GM12874 (cell line): ENCODE results near the gene SERINC2.

Experiments
- TF ChIP-seq, protein P1 (sequence below): IDR thresholded peaks from 2 replicates; pipeline ENCODE4 v1.5.1; 2011; ENCODE audit warnings: low read depth, mild to moderate bottlenecking, control low read depth, low read length, moderate library complexity; ENCODE audit not compliant: insufficient read depth

Gene SERINC2

DNA sequence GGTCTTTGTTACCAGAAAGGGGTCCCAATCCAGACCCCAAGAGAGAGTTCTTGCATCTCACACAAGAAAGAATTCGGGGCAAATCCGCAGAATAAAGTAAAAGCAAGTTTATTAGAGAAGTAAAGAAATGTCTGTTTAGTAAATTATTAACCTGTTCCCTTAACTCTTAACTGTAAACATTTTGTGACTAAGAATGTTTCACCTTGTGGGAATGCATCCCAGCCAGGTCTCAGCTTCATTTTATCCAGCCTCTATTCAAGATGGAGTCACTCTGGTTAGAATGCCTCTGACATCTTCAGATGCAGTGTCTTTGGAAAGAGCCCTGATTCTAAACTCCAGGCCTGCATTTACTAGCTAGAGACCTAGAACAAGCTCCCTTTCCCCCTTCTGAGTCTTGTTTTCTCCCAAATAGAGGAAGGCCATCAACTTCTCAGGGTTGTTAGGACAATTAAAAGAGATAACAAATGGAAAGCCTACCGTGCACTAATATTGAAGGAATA, 35.6 kb upstream of the SERINC2 start:
- TF ChIP-seq, protein P1, sequence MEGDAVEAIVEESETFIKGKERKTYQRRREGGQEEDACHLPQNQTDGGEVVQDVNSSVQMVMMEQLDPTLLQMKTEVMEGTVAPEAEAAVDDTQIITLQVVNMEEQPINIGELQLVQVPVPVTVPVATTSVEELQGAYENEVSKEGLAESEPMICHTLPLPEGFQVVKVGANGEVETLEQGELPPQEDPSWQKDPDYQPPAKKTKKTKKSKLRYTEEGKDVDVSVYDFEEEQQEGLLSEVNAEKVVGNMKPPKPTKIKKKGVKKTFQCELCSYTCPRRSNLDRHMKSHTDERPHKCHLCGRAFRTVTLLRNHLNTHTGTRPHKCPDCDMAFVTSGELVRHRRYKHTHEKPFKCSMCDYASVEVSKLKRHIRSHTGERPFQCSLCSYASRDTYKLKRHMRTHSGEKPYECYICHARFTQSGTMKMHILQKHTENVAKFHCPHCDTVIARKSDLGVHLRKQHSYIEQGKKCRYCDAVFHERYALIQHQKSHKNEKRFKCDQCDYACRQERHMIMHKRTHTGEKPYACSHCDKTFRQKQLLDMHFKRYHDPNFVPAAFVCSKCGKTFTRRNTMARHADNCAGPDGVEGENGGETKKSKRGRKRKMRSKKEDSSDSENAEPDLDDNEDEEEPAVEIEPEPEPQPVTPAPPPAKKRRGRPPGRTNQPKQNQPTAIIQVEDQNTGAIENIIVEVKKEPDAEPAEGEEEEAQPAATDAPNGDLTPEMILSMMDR, result no peak

DNA sequence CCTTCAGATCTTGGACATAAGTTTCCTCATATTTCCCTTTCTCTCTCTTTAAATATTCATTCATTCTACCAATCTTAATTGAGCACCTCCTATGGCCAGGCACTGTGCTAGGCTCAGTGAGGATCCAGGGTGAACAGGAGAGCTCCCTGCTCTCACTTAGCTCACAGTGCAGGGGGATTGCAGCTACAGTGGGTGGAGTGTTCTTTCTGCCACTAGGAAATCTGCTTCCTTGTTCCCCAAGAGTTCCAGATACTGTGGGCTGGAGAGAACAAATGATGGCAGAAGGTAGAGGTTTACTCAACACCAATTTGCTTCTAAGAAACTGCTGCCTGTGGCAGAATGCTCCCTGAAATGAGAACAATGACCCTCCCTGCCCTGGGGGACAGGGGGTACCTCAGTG, 35.0 kb upstream of the SERINC2 start:
- TF ChIP-seq, protein P1, result no peak

DNA sequence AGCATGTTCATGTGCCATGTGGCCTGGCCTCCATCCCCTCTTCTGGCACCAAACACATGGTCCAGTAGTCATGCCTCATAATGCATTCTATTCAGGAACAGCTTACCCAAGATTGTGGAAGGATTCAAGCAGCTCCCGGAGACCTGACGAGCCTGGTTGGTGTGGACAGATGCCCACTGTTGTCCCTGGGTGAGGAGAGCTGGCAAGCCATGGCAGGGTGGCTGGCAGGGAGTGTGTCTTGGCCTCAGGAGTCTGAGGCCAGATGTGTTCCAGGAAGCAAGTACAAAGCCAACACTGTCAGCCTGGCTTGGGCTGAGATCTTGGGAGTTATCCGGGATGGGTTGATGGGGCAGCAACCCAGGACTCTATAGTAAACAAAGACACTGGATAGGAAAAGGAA, 32.8 kb upstream of the SERINC2 start:
- TF ChIP-seq, protein P1, result no peak

DNA sequence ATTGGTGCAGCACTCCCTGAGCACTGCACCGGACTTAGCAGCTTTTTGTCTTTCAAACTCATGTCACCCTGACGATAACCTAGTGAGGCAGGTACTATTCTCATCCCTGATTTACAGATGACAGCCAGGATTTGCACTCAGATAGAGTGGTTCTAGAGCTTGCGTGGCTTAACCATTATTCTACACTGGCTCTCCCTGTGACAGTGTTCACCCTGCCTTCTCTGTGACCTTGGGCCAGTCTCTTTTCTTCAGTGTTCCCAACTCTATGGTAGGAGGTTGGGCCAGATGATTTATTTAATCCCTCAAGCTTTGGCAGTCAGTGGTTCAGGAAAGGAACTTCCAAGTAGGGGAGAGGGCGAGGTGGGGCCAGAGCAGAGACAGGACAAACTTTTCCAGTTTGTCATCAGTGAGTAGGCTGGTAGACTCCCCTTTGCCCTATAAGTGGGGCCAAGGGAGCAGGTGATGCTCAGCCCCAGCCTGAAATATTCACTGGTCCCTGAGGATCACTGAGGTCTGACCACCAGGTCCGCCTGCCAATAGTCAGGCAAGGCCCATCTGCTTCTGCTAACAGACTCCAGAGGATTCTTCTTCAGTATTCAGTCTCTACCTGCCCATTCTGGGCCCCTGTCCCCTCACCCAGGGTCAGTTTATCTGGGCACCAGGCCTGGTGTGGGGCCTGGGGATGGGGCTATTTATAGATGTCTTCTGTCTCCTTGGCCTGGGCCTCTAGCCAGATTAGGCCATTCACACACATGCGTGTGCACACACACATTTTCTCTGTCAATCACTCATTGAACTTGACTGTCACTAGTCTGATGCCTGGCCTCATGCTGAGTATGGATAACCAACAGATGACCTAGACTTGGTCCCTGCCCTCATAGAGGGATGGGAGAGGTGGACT, 31.4 kb upstream of the SERINC2 start:
- TF ChIP-seq, protein P1, result no peak

DNA sequence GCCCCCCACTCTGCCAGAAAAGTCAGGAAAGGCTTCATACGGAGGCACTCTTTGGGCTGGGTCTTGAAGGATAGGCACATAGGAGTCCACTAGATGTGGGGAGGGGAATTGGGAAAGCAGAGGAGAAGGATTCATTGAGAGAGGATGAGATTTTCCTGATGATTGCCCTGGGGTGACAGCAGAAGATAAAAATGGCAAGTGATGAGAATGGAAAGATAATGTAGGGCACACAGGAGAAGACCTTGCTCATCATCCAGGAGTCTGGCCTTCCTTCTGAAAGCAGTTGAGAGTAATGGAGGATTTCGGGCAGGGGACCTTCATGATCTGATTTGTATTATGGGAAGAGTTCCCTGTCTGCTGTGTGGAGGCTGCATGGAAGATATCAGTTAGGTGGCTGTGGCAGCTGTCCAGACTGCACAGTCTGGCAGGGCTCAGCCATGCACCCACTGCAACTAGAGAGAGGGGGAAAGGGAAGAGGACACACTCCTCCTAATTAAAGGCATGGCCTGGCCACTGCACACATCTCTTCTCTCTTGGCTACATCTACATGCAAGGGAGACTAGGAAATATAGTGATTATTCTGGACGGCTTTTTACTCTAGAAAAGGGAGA, 30.5 kb upstream of the SERINC2 start:
- TF ChIP-seq, protein P1, result no peak

DNA sequence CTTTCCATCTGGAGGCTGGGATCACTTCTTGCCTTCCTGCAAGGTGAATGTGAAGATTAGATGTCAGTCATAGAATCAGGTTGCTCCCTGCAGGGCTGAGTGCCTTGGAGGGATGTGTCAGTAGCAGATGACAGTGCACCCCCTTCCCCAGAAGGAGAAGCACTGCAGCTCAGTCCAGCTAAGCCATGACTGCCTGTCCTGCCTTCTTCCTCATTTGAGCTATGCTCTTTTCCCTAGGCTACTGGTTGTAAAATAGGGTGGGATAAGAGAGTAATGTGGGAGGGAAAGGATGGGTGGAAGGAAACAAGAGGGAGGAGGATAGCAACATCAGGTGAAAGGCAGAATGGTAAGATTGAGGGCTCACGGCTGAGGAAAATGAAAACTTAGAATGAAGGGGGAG, 29.0 kb upstream of the SERINC2 start:
- TF ChIP-seq, protein P1, result no peak

DNA sequence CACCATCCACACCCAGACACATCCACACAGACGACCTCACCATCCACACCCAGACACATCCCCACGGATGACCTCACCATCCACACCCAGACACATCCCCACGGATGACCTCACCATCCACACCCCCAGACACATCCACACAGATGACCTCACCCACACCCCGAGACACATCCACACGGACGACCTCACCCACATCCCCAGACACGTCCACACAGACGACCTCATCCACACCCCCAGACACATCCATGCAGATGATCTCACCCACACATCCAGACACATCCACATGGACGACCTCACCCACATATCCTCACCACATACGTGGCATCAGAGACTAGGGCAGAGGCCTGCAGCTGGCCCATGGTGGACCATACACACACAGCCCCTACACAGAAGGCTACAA, 25.4 kb upstream of the SERINC2 start:
- TF ChIP-seq, protein P1, result no peak
